ENCODE results near the gene RXRA. TPM values are rescaled to one million over a fixed set of nuclear protein-coding genes. Genes with fewer than 3 reads are reported as not detected.

RXRA gene
- total RNA-seq, 1 donor from 2014 or later = 20.5 TPM

DNA sequence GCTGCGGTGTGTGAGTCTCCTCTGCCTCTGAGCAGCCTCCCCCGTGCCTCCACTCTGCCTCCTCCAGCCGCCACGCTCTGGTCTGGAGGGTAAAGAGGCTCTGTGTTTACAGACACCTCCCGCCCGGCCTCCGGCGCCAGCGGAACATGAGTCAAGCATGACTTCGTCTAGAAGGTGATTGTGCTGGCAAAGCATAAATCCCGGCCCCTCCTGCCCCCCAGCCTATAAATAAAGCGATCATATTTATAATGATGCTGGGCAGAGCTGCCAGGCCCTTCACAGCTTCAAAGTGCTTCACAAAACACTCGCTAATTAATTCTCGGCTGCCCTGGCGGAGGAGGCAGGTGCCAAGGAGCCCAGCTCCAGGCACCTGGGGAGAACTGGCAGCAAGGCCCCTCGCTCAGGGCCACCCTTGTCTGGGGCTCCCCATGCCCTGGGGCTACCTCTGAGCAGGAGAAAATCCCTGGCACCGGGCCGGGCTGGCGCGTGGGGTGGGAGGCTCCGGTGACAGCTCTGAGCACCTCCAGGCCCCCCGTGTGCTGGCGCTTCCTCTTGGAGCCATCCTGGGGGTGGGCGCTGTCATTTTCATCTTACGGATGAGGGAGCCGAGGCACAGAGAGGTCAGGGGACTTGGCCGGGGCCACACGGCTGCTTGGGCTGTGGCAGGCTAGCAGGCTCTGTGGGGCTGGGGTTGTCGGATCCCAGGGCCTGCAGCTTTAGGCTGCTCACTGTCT is 87.8 kb downstream of the RXRA start:
- Mint-ChIP-seq H3K9me3 (ENCODE audit: unreplicated experiment) (peaks cover 3% of the 10 kb centered on the region), H3K27me3 (ENCODE audit: unreplicated experiment) (peaks cover 3% of the 10 kb centered on the region), H3K36me3 (ENCODE audit: unreplicated experiment) (no peaks in the 10 kb centered on the region), H3K27ac (ENCODE audit: unreplicated experiment) (no peak overlapping the region), H3K4me3 (ENCODE audit: unreplicated experiment) (no peak overlapping the region), H3K4me1 (ENCODE audit: low read depth, unreplicated experiment) (peaks cover 5% of the 10 kb centered on the region)
- DNase-seq = no peak
- TF ChIP-seq, protein P1, sequence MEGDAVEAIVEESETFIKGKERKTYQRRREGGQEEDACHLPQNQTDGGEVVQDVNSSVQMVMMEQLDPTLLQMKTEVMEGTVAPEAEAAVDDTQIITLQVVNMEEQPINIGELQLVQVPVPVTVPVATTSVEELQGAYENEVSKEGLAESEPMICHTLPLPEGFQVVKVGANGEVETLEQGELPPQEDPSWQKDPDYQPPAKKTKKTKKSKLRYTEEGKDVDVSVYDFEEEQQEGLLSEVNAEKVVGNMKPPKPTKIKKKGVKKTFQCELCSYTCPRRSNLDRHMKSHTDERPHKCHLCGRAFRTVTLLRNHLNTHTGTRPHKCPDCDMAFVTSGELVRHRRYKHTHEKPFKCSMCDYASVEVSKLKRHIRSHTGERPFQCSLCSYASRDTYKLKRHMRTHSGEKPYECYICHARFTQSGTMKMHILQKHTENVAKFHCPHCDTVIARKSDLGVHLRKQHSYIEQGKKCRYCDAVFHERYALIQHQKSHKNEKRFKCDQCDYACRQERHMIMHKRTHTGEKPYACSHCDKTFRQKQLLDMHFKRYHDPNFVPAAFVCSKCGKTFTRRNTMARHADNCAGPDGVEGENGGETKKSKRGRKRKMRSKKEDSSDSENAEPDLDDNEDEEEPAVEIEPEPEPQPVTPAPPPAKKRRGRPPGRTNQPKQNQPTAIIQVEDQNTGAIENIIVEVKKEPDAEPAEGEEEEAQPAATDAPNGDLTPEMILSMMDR (IDR thresholded peaks at IDR 0.05; ENCODE audit: partially characterized antibody, unreplicated experiment) = no peak

DNA sequence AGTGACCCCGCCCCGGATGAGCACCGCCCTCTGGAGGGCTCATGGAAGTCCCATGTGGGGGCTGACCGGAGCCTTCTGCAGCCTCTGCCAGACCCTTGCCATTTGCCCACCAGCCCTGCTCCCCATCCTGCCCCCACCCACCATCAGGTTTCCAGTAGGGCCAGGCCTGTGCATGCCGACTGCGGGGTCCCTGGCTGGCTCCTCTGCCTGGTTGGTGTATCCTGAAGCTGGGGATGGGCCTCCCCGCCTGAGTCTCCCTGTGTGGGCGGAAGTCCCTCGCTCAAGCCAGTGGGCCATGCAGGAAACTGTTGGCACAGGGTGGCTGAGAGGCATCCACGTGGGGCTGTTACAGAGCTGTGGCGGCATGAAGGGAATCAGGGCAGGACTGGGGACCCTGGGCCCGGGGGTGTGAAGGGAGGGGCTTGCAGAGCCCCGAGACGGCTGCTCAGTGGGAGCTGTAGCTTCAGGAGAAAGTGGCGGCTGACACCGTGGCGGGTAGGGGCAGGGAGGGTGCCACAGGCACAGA is 88.7 kb downstream of the RXRA start:
- DNase-seq = no peak
- Mint-ChIP-seq H3K27me3 (ENCODE audit: unreplicated experiment) (peaks cover 3% of the 10 kb centered on the region), H3K27ac (ENCODE audit: unreplicated experiment) (no peak overlapping the region), H3K4me1 (ENCODE audit: low read depth, unreplicated experiment) (peaks cover 5% of the 10 kb centered on the region), H3K4me3 (ENCODE audit: unreplicated experiment) (no peak overlapping the region), H3K36me3 (ENCODE audit: unreplicated experiment) (no peaks in the 10 kb centered on the region), H3K9me3 (ENCODE audit: unreplicated experiment) (peaks cover 6% of the 10 kb centered on the region)
- TF ChIP-seq, protein P1 (IDR thresholded peaks at IDR 0.05; ENCODE audit: partially characterized antibody, unreplicated experiment) = no peak

DNA sequence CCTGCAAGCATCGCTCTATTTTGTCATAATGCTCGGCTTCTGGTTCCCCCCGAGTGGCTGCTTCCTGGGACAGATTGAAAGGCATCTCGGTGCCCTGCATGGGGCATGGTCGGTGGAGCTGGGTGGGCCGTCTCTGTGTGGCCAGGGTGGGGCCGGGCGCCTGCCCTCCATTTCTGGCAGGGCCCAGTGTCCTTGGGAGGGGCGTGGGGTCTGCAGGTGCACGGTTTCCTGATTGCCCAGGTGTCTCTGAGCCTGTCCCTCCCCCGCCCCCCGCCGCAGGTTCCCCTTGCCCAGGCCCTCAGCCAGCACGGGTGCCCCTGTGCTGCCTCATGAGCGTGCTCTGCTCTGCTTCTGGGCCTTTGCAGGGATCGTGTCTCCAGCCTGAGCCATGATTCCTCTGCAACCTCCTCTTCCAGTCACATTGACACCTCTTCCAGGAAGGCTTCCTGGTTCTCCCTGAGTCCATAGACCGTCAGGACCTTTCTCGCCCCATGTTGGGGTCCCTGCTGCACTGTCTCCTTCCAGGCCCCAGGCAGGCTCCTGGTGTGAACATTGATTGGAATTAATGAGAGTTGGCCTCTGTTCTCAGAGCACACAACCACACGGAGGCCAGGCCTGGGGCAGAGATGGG is 90.2 kb downstream of the RXRA start:
- H3K36me3 Mint-ChIP-seq (ENCODE audit: unreplicated experiment) = no peaks in the 10 kb centered on the region
- peaks cover 3% of the 10 kb centered on the region for H3K27me3 Mint-ChIP-seq (ENCODE audit: unreplicated experiment)
- H3K4me1 Mint-ChIP-seq (ENCODE audit: low read depth, unreplicated experiment) = peaks cover 10% of the 10 kb centered on the region
- peaks cover 10% of the 10 kb centered on the region for H3K9me3 Mint-ChIP-seq (ENCODE audit: unreplicated experiment)
- DNase-seq = no peak
- TF ChIP-seq, protein P1 (IDR thresholded peaks at IDR 0.05; ENCODE audit: partially characterized antibody, unreplicated experiment) = no peak
- no peak overlapping the region for H3K27ac Mint-ChIP-seq (ENCODE audit: unreplicated experiment)
- H3K4me3 Mint-ChIP-seq (ENCODE audit: unreplicated experiment) = no peak overlapping the region

DNA sequence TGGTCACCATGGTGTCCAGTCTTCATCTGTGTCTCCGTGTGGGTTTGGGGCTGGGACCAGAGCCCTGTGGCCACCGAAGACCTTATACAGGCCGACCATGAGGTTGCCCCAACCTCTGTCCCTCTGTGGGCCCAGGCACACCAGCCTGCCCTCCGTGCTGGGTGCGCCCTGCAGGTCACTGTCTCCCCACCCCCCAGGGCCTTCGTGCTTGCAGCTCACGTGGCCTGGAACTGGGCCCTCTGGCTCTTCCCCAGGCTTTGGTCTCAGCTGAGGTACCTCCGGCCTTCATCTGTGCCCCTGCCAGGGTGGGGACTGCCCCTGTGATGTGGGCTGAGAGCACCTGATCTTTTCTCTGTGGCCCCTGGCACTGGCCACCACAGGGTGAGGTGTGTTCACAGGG is 92.1 kb downstream of the RXRA start:
- Mint-ChIP-seq H3K9me3 (ENCODE audit: unreplicated experiment) (peaks cover 8% of the 10 kb centered on the region), H3K4me3 (ENCODE audit: unreplicated experiment) (no peak overlapping the region), H3K27me3 (ENCODE audit: unreplicated experiment) (peaks cover 2% of the 10 kb centered on the region), H3K4me1 (ENCODE audit: low read depth, unreplicated experiment) (peaks cover 5% of the 10 kb centered on the region), H3K27ac (ENCODE audit: unreplicated experiment) (no peak overlapping the region), H3K36me3 (ENCODE audit: unreplicated experiment) (no peaks in the 10 kb centered on the region)
- no peak for DNase-seq
- TF ChIP-seq, protein P1 (IDR thresholded peaks at IDR 0.05; ENCODE audit: partially characterized antibody, unreplicated experiment) = no peak

Measured in glutamatergic neuron (in vitro differentiated cells).